Right lobe of liver (tissue), 6 donors: Measurements from ENCODE around the gene ZER1. TPM values are rescaled to one million over a fixed set of nuclear protein-coding genes. Genes with fewer than 3 reads are reported as not detected.

Experiments used
- ATAC-seq, 4 donors: fragments of 200-7000 bp; cut with Tn5 transposase; one replicate each; pipeline ENCODE4 v1.9.1; 2020; ENCODE audit warnings: mild to moderate bottlenecking in 4 of 4, moderate library complexity in 4 of 4
- DNase-seq, 3 donors: peaks; one replicate each; pipeline ENCODE4 v3.0.0-alpha.2; 2020
- H3K27ac ChIP-seq, 3 donors: fragments of 200-600 bp; one replicate each; pipeline ENCODE4 v1.8.0; 2022
- H3K27me3 ChIP-seq, 2 donors: fragments of 200-600 bp; one replicate each; pipeline ENCODE4 v1.8.0; 2022
- H3K36me3 ChIP-seq, 4 donors: fragments of 200-600 bp; sonication (generic) in 1 of 4; one replicate each; pipeline versions ENCODE4 v1.5.1 to v1.8.0; 2017 to 2022; ENCODE audit warnings: control low read depth in 1 of 4
- H3K4me1 ChIP-seq, 4 donors: fragments of 200-600 bp; sonication (generic) in 1 of 4; one replicate each; pipeline versions ENCODE4 v1.5.1 to v1.8.0; 2017 to 2022; ENCODE audit warnings: control low read depth in 1 of 4
- H3K4me3 ChIP-seq, 3 donors: fragments of 200-600 bp; one replicate each; pipeline ENCODE4 v1.8.0; 2022
- H3K9me3 ChIP-seq, 4 donors: fragments of 200-600 bp; sonication (generic) in 1 of 4; one replicate each; pipeline versions ENCODE4 v1.5.1 to v1.8.0; 2017 to 2022; ENCODE audit warnings: control low read depth in 1 of 4
- CTCF ChIP-seq, 4 donors: fragments of 200-600 bp in 3 of 4; fragments of 450-650 bp in 1 of 4; IDR thresholded peaks; one replicate each; pipeline versions ENCODE4 v1.5.1 to v1.8.0; 2016 to 2022; ENCODE audit warnings: antibody characterized with exemption in 4 of 4, mild to moderate bottlenecking in 2 of 4
- POLR2A ChIP-seq: fragments of 450-650 bp; IDR thresholded peaks from one replicate; pipeline ENCODE4 v1.6.1; 2017; ENCODE audit warnings: antibody characterized with exemption, mild to moderate bottlenecking
- WGBS: methylation state at CpG from one replicate; pipeline ENCODE4 v1.1.6; 2018; ENCODE audit warnings: low coverage, low lambda C conversion rate; ENCODE audit not compliant: insufficient coverage; ENCODE audit errors: missing lambda C conversion rate; 5-methylcytosine and 5-hydroxymethylcytosine counted together
- intact Hi-C, 2 donors: fragments of 100-400 bp; cut with DNase I; formaldehyde crosslinking; loops; one replicate each; pipeline versions ENCODE4 v1.11.2 to v1.14.1; 2022
- total RNA-seq, 6 experiments: library from RNA; depleted of rRNA in 2 of 6; stranded (reverse); fragments of >200 nt in 2 of 6; fragmentation: NEBNext Ultra II Directional in 3 of 6; extraction: Animal tissue kit (Norgen Biotek cat#: 25700) in 3 of 6; gene quantifications; one replicate each; pipeline versions ENCODE4 v1.1.0 to v1.2.4, GENCODE V29; 2016 to 2023
- donor health status: DM: no; HTN: yes; CAD: no.
- donor health status: DM: no; HTN: no; CAD: no.
- donor health status: DM: no; HTN: no; CAD: no.
- donor health status: DM: no; HTN: yes; CAD: no.
- donor health status: DM: no; HTN: yes; CAD: no.

Gene ZER1
- total RNA-seq, 6 experiments from 2014 or later = 13.4 to 21.8 (median 16.0) TPM

- peak within 1 kb of the TSS; percentile 60 to 84 (median 65) for H3K4me3 ChIP-seq
- peak within 1 kb of the TSS; percentile 16 to 50 (median 45) for H3K27ac ChIP-seq
- peaks cover 0 to 6% (median 3%) of the 10 kb centered on the region in 4 donors for H3K4me1 ChIP-seq
- H3K9me3 ChIP-seq = no peaks in the 10 kb centered on the region
- ATAC-seq = peak; percentile 94 to 97 (median 96)
- no peaks in the 10 kb centered on the region for H3K36me3 ChIP-seq
- peak; percentile 99 for DNase-seq
- TF ChIP-seq CTCF (IDR thresholded peaks at IDR 0.05) (no peak), POLR2A (peak; percentile 78)
- no peaks in the 10 kb centered on the region for H3K27me3 ChIP-seq
- 0% methylated on average over 6 of the region's 68 CpGs for WGBS
- intact Hi-C loops = no loop called here
Measured at GRCh38 chr9:128723866-128724743, 47.6 kb downstream of the ZER1 start, which contains the start of gene ZDHHC12. Gene ZDHHC12, minus strand, starts transcription at chr9:128724127. Its CDS starts 34 bp downstream, at chr9:128724093.

GRCh38 chr9:128723352-128723865 lies 48.3 kb downstream of the ZER1 start:
- Histone ChIP-seq H3K27ac (peak overlapping the region in 1 of 3 donors; percentile 50), H3K4me1 (peaks cover 0 to 6% (median 3%) of the 10 kb centered on the region in 4 donors), H3K27me3 (no peaks in the 10 kb centered on the region), H3K9me3 (no peaks in the 10 kb centered on the region), H3K36me3 (no peaks in the 10 kb centered on the region), H3K4me3 (peak overlapping the region; percentile 60 to 84 (median 65))
- no peak for DNase-seq
- no peak for ATAC-seq
- TF ChIP-seq POLR2A (no peak), CTCF (IDR thresholded peaks at IDR 0.05) (no peak)
- intact Hi-C loops = no loop called here
- whole genome bisulfite sequencing = 30% methylated on average over 7 of the region's 7 CpGs

GRCh38 chr9:128722380-128723351 lies 49.1 kb downstream of the ZER1 start:
- ATAC-seq (no peak), DNase-seq (no peak)
- TF ChIP-seq CTCF (IDR thresholded peaks at IDR 0.05) (no peak), POLR2A (no peak)
- peaks cover 0 to 6% (median 3%) of the 10 kb centered on the region in 4 donors for H3K4me1 ChIP-seq
- intact Hi-C loops = no loop called here
- no peaks in the 10 kb centered on the region for H3K27me3 ChIP-seq
- 72% methylated on average over 4 of the region's 9 CpGs for WGBS
- H3K27ac ChIP-seq = no peak overlapping the region
- no peaks in the 10 kb centered on the region for H3K9me3 ChIP-seq
- no peak overlapping the region for H3K4me3 ChIP-seq
- H3K36me3 ChIP-seq = no peaks in the 10 kb centered on the region

- Histone ChIP-seq H3K9me3 (no peaks in the 10 kb centered on the region), H3K36me3 (no peaks in the 10 kb centered on the region), H3K4me3 (no peak overlapping the region), H3K27me3 (no peaks in the 10 kb centered on the region), H3K27ac (no peak overlapping the region), H3K4me1 (peaks cover 0 to 6% (median 3%) of the 10 kb centered on the region in 4 donors)
- intact Hi-C loops = no loop called here
- no peak for TF ChIP-seq POLR2A
- TF ChIP-seq CTCF (IDR thresholded peaks at IDR 0.05) = no peak
- ATAC-seq (no peak), DNase-seq (no peak)
- WGBS = 95% methylated on average over 7 of the region's 18 CpGs
Measured at GRCh38 chr9:128721487-128722010, 50.2 kb downstream of the ZER1 start.
